GM08714 (cell line): ENCODE measurements around the gene PTPN21.
"Not testable (repeated sequence)": the region's sequence is repeated elsewhere in the genome, so short reads cannot be mapped to it uniquely, and the experiment has no call there.

Source experiments
- H3K4me3 ChIP-seq: fragments of 200-500 bp; sonication (Bioruptor generic); 2 replicates; pipeline ENCODE4 v1.5.1; 2014; ENCODE audit warnings: mild to moderate bottlenecking, low read length, inconsistent platforms
- ZNF274 ChIP-seq: IDR thresholded peaks from 2 replicates; pipeline ENCODE4 v1.6.1; 2012; ENCODE audit warnings: mild to moderate bottlenecking, low read depth, low read length

Gene PTPN21

GRCh38 chr14:88542857-88543795 lies 11.7 kb downstream of the PTPN21 start:
- no peak overlapping the region for H3K4me3 ChIP-seq
- no peak for TF ChIP-seq ZNF274

- no peak for TF ChIP-seq ZNF274
- no peak overlapping the region for H3K4me3 ChIP-seq
Observed at GRCh38 chr14:88541324-88541723, 13.5 kb downstream of the PTPN21 start.

DNA sequence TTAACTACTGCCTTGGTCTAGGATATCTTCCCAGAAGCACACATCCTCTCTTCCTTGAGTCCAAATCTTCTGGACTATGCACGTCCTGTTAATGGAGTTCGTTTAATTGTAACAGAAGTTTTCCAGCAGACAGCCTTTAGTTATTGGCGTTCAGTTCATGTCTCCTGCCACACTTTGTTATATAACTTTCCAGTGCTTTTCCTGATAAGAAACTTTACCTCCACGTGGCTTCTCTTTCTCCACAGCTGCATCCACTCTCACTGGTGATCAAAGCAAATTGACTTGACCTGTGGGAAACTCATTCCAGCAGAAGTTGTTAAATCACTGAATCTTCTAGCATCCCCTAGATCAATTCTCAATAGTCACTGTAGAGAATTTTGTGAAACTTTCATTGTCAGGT lies 19.0 kb downstream of the PTPN21 start:
- no peak overlapping the region for H3K4me3 ChIP-seq
- no peak for TF ChIP-seq ZNF274

DNA sequence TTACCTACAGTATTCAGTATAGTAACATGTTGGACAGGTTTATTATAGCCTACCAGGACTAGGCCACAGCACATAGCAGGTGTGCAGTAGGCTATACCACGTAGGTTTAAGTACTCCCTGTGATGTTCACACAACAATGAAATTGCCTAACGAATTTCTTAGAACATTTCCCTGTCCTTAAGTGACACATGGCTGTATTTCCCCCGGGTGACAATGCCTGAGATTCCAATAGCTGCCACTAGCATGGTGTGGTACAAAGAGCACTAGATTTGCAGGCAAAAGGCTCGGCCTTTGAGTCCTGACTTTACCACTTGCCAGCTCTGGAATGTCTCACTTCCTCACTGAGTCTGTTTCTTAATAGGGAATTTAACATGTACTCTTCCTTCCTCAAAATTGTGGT lies 19.7 kb downstream of the PTPN21 start:
- TF ChIP-seq ZNF274: no peak
- no peak overlapping the region for H3K4me3 ChIP-seq

- no peak for TF ChIP-seq ZNF274
- H3K4me3 ChIP-seq: no peak overlapping the region
Observed at GRCh38 chr14:88533064-88533602, 21.7 kb downstream of the PTPN21 start.

DNA sequence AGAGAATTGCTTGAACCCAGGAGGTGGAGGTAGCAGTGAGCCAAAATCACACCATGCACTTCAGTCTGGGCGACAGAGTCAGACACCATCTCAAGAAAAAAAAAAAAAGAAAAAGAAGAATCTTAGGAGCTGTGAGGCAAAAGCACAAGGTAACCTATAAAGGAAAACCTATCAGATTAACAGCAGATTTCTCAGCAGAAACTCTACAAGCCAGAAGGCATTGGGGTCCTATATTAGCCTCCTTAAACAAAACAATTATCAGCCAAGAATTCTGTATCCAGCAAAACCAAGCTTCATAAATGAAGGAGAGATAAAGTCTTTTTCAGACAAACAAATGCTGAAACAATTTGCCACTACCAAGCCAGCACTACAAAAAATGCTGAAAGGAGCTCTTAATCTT lies 24.9 kb downstream of the PTPN21 start:
- H3K4me3 ChIP-seq: not testable (repeated sequence)

GRCh38 chr14:88522393-88522792 lies 32.4 kb downstream of the PTPN21 start:
- no peak overlapping the region for H3K4me3 ChIP-seq
- TF ChIP-seq ZNF274: no peak

DNA sequence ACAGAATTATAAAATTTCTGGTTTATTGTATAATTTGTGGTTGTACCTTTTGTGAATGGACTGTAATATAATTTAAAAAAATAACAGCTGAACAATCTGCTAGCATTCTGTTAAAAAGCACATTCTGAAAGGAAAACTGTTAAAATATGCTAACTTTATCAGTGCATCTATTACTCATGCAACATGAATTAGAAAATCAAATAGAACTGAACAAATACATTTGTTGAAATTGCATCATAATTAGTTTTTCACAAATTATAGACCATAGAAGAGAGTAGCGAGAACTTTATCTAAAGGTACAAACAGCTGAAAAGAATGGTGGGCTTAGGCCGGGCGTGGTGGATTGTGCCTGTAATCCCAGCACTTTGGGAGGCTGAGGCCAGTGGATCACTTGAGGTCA lies 33.0 kb downstream of the PTPN21 start:
- no peak overlapping the region for H3K4me3 ChIP-seq

GRCh38 chr14:88519907-88520306 lies 34.9 kb downstream of the PTPN21 start:
- no peak overlapping the region for H3K4me3 ChIP-seq
- no peak for TF ChIP-seq ZNF274

More for the DNA sequence above, 33.0 kb downstream of the PTPN21 start:
- TF ChIP-seq ZNF274: no peak

- no peak for TF ChIP-seq ZNF274
- no peak overlapping the region for H3K4me3 ChIP-seq
Observed at GRCh38 chr14:88518592-88519512, 36.0 kb downstream of the PTPN21 start.

- TF ChIP-seq ZNF274: no peak
- no peak overlapping the region for H3K4me3 ChIP-seq
Observed at GRCh38 chr14:88516861-88517357, 37.9 kb downstream of the PTPN21 start.

DNA sequence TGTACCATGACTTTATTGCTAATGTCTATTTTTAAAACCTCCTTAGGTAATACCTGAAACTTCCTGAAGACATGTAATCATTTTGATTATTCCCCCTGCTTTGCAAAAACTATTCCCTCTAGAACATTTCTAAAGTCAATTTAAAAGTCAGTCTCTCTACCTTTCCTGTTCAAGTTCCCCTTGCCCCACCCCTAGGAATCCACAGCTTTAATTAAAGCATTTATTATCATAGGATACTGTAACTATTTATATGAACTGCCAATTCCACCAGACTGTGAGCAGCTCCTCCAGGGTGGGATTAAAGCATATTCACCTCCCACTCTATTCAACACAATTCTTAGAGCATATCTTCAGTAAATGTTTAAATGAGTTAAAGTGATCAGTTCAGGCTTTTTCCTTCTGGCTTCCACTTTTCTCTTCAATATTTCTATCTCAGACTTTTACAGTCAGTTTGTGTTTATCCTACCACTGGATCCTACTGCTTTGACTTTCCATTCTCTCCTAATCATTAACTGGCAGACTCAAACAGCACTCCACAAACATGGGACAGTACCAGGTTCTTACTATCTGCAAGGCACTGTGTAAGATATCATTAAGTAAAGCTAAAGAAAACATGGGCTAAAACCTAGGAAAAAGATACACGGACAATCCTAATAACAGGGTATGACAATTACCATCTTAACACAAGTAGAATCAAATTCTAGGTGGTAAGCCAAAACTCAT lies 39.1 kb downstream of the PTPN21 start:
- no peak for TF ChIP-seq ZNF274
- H3K4me3 ChIP-seq: no peak overlapping the region

- H3K4me3 ChIP-seq: no peak overlapping the region
- TF ChIP-seq ZNF274: no peak
Observed at GRCh38 chr14:88507208-88507607, 47.6 kb downstream of the PTPN21 start.

- H3K4me3 ChIP-seq: no peak overlapping the region
- TF ChIP-seq ZNF274: no peak
Observed at GRCh38 chr14:88505621-88506020, 49.2 kb downstream of the PTPN21 start.

DNA sequence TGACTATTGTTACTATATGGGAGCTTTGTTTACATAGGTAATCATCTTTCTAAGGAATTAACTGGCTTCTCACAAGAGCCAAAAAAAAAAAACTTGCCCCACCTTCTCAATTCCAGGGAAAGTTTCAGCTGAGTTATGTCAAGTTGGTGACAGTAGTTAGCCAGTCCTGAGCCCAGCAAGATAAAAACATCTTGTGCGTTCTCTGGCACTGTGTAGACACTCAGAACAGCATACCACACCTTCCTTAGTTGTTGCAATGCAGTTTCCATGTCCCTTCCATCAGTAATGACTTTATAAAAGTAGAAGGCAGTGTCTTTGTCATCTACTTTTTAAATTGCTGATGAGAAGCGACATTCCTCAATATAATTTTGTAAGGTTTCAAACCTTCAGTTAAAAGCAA lies 50.2 kb downstream of the PTPN21 start:
- TF ChIP-seq ZNF274: no peak
- H3K4me3 ChIP-seq: no peak overlapping the region
